ENCODE data around the gene UNC13A.
"Not testable (repeated sequence)": the region's sequence is repeated elsewhere in the genome, so short reads cannot be mapped to it uniquely, and the experiment has no call there.

UNC13A gene

DNA sequence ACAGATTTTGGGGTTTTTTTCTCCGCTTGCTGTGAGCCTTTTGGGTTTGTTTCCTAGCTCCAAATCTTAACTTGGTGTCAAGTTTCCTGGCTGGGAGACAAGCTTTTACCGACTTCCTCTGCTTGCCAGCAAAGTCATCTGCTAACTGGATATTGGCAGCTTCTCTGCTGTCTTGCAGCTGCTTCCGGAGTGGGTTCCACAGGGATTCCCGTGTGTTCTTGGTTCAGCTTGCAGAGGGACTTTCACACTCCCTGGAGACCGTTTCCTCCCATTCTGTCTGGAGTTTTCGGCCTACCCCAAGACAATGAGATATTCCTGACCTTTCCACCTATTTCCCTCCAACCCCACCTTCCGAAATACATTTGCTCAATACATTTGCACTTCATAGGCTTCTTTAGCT, 134.9 kb downstream of the UNC13A start:
- no peak for ATAC-seq (ENCODE audit: insufficient read depth, low read depth)
- Histone ChIP-seq H3K4me2 (ENCODE audit: insufficient read depth, low read length) (peak overlapping the region; percentile 41), H3K27me3 (ENCODE audit: insufficient read depth, low read length, poor library complexity) (no peaks in the 10 kb centered on the region), H3K27ac (ENCODE audit: low read length) (peak overlapping the region; percentile 38; the same call in 1 of the 2 replicates), H3K9me3 (ENCODE audit: insufficient read depth, low read length, severe bottlenecking) (no peaks in the 10 kb centered on the region), H2AFZ (ENCODE audit: low read depth, low read length) (no peak overlapping the region), H3K4me1 (ENCODE audit: insufficient read depth, low read length) (peaks cover 40% of the 10 kb centered on the region), H3K9ac (ENCODE audit: low read depth, low read length) (no peak overlapping the region), H3K4me3 (ENCODE audit: low read depth in 1 of 2, low read length in 2 of 2) (no peak overlapping the region), H4K20me1 (ENCODE audit: insufficient read depth, low read length) (peaks cover 4% of the 10 kb centered on the region; the same call in 1 of the 2 replicates), H3K79me2 (ENCODE audit: insufficient read depth, low read length) (peaks cover 23% of the 10 kb centered on the region), H3K36me3 (ENCODE audit: insufficient read depth, low read length) (peaks cover 11% of the 10 kb centered on the region)
- DNase-seq = peak; percentile 53
- TF ChIP-seq, protein P1, sequence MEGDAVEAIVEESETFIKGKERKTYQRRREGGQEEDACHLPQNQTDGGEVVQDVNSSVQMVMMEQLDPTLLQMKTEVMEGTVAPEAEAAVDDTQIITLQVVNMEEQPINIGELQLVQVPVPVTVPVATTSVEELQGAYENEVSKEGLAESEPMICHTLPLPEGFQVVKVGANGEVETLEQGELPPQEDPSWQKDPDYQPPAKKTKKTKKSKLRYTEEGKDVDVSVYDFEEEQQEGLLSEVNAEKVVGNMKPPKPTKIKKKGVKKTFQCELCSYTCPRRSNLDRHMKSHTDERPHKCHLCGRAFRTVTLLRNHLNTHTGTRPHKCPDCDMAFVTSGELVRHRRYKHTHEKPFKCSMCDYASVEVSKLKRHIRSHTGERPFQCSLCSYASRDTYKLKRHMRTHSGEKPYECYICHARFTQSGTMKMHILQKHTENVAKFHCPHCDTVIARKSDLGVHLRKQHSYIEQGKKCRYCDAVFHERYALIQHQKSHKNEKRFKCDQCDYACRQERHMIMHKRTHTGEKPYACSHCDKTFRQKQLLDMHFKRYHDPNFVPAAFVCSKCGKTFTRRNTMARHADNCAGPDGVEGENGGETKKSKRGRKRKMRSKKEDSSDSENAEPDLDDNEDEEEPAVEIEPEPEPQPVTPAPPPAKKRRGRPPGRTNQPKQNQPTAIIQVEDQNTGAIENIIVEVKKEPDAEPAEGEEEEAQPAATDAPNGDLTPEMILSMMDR (IDR thresholded peaks at IDR 0.05; ENCODE audit: borderline replicate concordance, extremely low read depth, low read length, poor library complexity, severe bottlenecking) = no peak
- no peak for TF ChIP-seq EZH2 (IDR thresholded peaks at IDR 0.05; ENCODE audit: borderline replicate concordance, low read depth, low read length, severe bottlenecking)

DNA sequence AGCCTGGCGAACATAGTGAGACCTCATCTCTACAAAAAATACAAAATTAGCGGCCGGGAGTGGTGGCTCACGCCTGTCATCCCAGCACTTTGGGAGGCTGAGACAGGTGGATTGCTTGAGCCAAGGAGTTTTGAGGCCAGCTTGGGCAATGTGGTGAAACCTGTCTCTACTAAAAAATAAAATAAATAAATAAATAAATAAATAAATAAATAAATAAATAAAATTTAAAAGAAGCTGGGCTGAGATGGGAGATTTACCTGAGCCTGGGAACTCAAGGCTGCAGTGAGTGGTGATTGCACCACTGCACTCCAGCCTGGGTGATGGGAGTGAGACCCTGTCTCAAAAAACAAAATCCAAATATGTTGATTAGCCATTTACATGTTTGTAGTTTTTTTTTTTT, 135.4 kb downstream of the UNC13A start:
- not testable (repeated sequence) for H3K4me2 ChIP-seq (ENCODE audit: insufficient read depth, low read length); H3K9me3 ChIP-seq (ENCODE audit: insufficient read depth, low read length, severe bottlenecking); H2AFZ ChIP-seq (ENCODE audit: low read depth, low read length); H3K4me3 ChIP-seq (ENCODE audit: low read depth in 1 of 2, low read length in 2 of 2); H4K20me1 ChIP-seq (ENCODE audit: insufficient read depth, low read length); H3K27me3 ChIP-seq (ENCODE audit: insufficient read depth, low read length, poor library complexity); ATAC-seq (ENCODE audit: insufficient read depth, low read depth); H3K9ac ChIP-seq (ENCODE audit: low read depth, low read length); DNase-seq; H3K27ac ChIP-seq (ENCODE audit: low read length)
- Histone ChIP-seq H3K79me2 (ENCODE audit: insufficient read depth, low read length) (peaks cover 23% of the 10 kb centered on the region), H3K36me3 (ENCODE audit: insufficient read depth, low read length) (peaks cover 11% of the 10 kb centered on the region), H3K4me1 (ENCODE audit: insufficient read depth, low read length) (peaks cover 40% of the 10 kb centered on the region)
